NCI-H774 (cell line): ENCODE results near the gene PGRMC1.
A peak's percentile ranks its signal among the peaks of the same experiment; 100 is the strongest.
"Not testable (repeated sequence)": the region's sequence is repeated elsewhere in the genome, so short reads cannot be mapped to it uniquely, and the experiment has no call there.

Experiments used
- DNase-seq: peaks from one replicate; lab custom pipeline; 2025; lab: John Stamatoyannopoulos, UW

Gene PGRMC1

DNA sequence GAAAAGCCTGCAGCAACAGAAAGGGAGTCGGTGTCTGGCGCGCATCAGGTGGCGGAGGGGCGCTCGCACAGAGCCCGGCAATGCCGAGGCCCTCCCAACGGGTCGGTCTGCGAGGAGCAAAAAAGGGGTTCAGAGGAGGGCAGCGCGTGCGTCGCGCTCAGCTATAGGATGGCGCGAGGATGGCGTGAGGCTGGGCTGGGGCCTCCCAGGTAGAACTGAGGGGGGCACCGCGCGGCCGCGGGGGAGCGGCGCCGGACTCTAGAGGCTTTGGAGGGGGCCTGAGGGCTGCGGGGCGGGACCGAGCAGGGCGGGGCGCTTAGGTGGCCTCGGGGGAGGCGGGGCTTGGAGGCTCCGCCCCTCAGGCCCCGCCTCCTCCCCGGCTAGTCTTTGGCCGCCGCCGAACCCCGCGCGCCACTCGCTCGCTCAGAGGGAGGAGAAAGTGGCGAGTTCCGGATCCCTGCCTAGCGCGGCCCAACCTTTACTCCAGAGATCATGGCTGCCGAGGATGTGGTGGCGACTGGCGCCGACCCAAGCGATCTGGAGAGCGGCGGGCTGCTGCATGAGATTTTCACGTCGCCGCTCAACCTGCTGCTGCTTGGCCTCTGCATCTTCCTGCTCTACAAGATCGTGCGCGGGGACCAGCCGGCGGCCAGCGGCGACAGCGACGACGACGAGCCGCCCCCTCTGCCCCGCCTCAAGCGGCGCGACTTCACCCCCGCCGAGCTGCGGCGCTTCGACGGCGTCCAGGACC lies at the start of gene PGRMC1:
PGRMC1 (plus strand) TSS at position 414 of the 751 bp plus-strand sequence; CDS start at position 493, 79 bp downstream.
- DNase-seq, result peak; percentile 83

- no peak for DNase-seq
Measured at GRCh38 chrX:119186763-119187162, 49.3 kb upstream of the PGRMC1 start.

DNA sequence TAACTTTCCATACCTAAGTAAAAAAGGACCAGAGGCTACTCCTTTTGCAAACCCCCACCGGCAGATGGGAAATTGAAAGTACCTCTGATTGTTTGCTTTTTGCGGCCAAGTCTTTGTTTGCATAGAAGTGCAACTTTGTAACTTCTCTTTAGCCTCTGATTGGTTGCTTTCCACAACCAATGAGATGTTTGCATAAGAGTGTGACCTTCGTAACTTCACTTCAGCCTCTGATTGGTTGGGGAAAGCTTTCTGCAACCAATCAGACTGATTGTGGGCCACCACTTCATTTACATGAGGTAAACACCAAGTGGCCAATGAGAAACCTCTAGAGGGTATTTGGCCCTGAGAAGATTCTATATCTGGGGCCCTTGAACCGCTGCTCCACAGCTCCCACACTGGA lies 48.8 kb upstream of the PGRMC1 start:
- DNase-seq, result no peak

DNA sequence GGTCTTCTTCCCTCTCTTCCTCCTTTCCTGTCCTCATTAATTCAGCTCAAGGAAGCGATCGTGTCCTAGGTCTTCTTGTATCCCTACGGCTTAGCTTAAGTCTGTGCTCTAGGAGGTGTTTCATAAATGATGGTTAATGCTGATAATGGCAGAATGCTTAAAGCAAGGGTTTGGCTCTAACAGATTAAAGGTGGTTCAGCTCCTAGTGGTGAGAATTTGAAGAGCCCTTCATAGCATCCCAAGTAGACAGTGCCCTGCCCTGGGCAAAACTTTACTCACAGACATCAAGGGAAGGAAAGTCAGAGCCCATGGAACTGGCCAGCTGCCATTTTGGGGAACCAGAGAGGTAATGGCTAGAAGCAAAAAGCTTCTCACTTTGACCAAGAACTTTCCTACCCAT lies 47.0 kb upstream of the PGRMC1 start:
- no peak for DNase-seq

DNA sequence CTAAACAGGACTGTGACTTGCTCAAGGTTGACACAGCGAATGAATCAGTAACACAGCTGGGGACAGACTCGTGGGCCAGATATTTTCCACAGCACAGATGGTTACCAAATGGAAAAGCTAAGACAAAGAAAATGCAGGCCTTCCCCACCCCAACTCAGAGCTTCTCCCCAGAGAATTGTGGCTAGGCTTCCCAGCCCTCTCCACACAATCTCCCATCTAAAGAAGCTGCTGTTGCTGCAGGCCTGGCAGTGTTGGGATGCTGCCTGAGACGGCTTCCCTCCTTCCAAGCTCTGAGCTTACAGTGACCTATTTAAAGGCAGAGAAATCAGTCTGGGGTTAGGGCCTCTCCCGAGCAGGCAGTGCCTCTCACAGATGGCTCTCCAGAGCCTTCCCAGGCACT lies 46.5 kb upstream of the PGRMC1 start:
- DNase-seq, result no peak

GRCh38 chrX:119190091-119190681 lies 45.9 kb upstream of the PGRMC1 start:
- no peak for DNase-seq

GRCh38 chrX:119190831-119191230 lies 45.3 kb upstream of the PGRMC1 start:
- DNase-seq, result no peak

GRCh38 chrX:119194621-119195020 lies 41.5 kb upstream of the PGRMC1 start:
- DNase-seq, result no peak

DNA sequence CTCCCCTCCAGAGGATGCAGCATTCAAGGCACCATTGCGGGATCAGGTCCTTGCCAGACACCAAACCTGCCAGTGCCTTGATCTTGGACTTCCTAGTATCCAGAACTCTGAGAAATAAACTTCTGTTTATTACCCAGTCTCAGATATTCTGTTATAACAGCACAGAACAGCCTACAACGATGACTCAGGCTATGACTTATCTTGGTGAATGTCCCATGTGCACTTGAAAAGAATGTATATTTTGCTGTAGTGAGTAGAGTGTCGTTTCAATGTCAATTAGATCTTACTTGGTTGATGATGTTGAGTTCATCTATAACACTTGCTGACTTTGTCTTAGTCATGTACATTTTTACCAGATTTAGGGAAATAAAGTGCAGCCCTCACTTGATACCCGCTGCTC lies 34.5 kb upstream of the PGRMC1 start:
- DNase-seq, result no peak

DNA sequence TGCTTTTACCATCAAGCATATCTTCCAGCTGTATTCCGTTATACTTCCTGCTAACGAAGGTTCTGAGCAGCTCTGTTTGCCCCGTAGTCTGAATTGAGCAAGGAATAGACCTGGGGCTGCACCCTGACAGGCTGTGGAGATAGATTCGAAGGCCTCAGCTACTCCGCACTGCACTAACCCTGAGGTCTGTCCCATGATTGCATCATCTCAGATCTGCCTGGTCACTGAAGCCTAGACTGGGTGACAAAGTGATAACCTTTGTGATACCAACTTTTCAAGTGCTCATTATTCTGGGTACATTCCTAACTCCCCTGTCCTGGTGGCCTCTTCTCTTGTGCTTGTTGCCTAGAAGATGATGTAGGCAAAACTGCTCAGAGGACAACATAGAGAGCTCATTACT lies 29.9 kb upstream of the PGRMC1 start:
- no peak for DNase-seq

GRCh38 chrX:119207483-119207882 lies 28.6 kb upstream of the PGRMC1 start:
- not testable (repeated sequence) for DNase-seq

GRCh38 chrX:119208401-119209057 lies 27.6 kb upstream of the PGRMC1 start:
- no peak for DNase-seq

DNA sequence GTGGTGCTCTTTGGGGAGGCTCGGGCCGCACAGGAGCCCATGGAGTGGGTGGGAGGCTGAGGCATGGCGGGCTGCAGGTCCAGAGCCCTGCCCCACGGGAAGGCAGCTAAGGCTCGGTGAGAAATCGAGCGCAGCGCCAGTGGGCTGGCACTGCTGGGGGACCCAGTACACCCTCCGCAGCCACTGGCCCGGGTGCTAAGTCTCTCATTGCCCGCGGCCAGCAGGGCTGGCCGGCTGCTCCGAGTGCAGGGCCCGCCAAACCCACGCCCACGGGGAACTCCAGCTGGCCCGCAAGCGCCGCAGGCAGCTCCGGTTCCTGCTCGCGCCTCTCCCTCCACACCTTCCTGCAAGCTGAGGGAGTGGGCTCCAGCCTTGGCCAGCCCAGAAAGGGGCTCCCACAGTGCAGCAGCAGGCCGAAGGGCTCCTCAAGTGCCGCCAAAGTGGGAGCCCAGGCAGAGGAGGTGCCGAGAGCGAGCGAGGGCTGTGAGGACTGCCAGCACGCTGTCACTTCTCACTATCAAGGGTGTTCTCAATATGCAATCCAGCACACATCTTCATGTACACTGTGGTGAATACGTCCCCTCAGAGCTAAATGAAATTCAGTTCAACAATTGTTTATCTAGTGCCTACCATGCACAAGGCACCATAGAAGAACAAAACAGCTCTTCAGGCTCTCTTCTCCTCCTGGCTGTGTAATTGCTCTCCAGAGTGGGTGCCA lies 25.0 kb upstream of the PGRMC1 start:
- DNase-seq, result not testable (repeated sequence)

GRCh38 chrX:119211649-119212014 lies 24.5 kb upstream of the PGRMC1 start:
- DNase-seq, result no peak

- DNase-seq, result peak; percentile 4
Measured at GRCh38 chrX:119218198-119218597, 17.9 kb upstream of the PGRMC1 start.

DNA sequence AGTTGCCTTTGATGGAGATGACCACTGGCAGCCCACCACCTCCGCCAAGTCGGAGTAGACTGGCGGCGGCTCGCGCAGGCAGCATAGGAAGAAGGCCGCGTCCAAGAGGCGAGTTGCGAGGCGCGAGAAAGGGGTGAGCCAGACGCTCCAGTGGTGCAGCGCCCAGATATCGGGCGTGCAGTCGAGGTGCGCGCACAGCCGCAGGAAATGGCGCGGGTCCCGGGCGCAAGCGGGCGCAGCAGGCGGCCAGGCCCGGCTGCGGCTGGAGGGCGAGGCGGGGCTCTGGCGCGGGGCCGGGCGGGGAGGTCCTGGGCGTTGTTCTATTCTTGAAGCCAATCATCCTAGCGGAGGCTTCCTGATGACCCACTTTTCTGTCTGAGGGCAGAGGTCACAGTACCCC lies 13.2 kb upstream of the PGRMC1 start:
- no peak for DNase-seq

- DNase-seq, result no peak
Measured at GRCh38 chrX:119223783-119224182, 12.3 kb upstream of the PGRMC1 start.

DNA sequence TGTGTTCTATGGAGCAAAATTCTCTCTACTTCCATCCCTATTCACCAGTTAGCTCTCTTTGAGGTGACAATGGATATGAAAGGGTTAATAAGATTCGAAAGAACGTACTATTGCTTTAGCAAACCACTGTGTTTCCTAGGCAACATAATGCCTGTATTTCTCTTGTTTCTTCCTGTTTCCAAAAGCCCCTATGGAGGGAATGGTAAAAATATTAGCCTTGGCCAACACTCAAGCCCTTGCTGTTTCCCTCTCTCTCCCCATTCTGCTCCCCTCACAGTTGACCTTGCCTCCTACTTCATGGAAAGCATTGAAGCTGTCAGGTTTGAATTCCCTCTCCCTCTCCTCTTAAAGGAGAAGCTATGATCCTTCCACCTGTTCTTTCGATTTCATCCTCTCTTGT lies 9.6 kb upstream of the PGRMC1 start:
- no peak for DNase-seq

DNA sequence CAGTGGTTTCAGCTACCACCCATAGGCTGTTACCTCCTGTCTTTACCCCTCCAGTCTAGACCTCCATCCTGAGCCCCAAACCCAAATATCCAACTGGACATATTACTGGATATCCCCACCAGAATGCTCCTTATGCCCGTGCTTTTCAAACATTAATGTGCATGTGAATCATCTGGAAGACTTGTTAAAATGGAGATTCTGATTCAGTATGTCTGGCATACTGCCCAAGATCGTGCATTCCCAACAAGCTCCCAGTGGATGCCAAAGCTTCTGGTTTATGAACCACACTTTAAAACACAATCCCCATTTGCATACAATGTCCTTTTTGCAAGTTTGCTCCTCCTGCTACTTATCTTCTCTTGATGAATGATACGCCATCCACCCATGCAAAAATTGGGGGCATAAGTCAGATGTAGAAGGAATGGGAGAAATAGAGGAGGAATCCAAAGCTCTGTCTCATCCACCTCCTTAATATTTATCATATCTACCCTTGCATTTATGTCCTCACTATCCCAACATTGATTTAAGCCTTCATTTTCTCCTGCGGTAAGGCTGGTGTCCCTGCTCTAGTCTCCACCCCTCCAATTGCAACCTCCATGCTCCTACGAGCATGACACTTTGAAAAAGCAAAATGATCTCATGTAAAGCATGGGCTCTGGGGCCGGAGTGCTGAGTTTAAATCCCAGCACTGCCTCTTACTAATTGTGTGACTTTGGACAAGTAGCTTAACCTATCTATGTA lies 7.4 kb upstream of the PGRMC1 start:
- no peak for DNase-seq

DNA sequence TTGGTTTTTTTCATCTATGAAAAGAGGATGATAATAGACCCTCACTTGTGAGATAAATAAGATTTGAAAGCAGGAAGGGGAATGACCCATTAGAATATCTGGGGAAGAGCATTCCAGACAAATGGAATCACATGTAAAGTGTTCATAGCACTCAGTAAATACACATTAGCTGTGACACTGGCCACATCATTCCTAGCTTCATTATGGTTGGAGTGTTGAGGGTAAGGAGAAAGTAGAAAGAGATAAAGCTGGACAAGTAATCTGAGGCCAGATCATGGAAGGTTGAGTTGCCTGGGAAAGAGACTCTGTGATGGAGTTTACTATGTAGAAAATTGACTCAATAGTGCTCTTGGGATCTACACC lies 6.9 kb upstream of the PGRMC1 start:
- DNase-seq, result no peak

GRCh38 chrX:119230850-119231249 lies 5.2 kb upstream of the PGRMC1 start:
- no peak for DNase-seq

DNA sequence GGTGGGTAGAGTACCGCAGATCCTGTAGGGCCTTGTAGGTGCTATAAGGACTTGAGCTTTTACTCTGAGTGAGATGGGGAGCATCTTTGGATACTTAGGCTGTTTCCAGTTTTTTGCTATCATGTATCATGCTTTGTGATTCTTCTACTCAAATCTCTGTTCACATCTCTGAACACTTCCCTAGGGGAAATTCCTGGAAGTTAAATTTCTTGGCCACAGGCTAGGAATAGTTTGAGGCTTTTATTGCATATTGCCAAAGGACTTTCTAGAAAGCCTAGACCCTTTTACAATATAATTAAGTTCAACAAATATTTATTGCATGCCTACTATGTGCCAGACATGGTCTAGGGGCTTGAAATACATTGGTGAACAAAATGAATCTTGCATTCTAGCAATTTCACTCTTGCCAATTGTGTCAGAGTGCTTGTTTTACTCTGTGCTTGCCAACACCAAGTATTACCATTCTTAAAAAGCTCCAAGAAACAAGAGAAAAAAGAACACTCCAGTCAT lies 4.1 kb upstream of the PGRMC1 start:
- DNase-seq, result no peak
